ENCODE data around the gene DMTF1.
"Not testable (repeated sequence)": the region's sequence is repeated elsewhere in the genome, so short reads cannot be mapped to it uniquely, and the experiment has no call there.

The DMTF1 gene

GRCh38 chr7:87152112-87152896 lies at the start of gene DMTF1:
DMTF1 (plus strand) TSS chr7:87152453; CDS start chr7:87164942, 12,489 bp downstream.
- DNase-seq (ENCODE audit: low read depth), result peak; percentile 80

GRCh38 chr7:87105401-87105800 lies 46.9 kb upstream of the DMTF1 start:
- DNase-seq (ENCODE audit: low read depth), result no peak

- DNase-seq (ENCODE audit: low read depth), result no peak
Observed at GRCh38 chr7:87106974-87107612, 45.2 kb upstream of the DMTF1 start.

GRCh38 chr7:87107949-87108776 lies 44.1 kb upstream of the DMTF1 start:
- no peak for DNase-seq (ENCODE audit: low read depth)

- no peak for DNase-seq (ENCODE audit: low read depth)
Observed at GRCh38 chr7:87110778-87111177, 41.5 kb upstream of the DMTF1 start.

- no peak for DNase-seq (ENCODE audit: low read depth)
Observed at GRCh38 chr7:87111877-87112276, 40.4 kb upstream of the DMTF1 start.

GRCh38 chr7:87113077-87113476 lies 39.2 kb upstream of the DMTF1 start:
- no peak for DNase-seq (ENCODE audit: low read depth)

- not testable (repeated sequence) for DNase-seq (ENCODE audit: low read depth)
Observed at GRCh38 chr7:87113904-87114303, 38.3 kb upstream of the DMTF1 start.

GRCh38 chr7:87115772-87116171 lies 36.5 kb upstream of the DMTF1 start:
- not testable (repeated sequence) for DNase-seq (ENCODE audit: low read depth)

- DNase-seq (ENCODE audit: low read depth), result no peak
Observed at GRCh38 chr7:87116315-87116714, 35.9 kb upstream of the DMTF1 start.

GRCh38 chr7:87119581-87119980 lies 32.7 kb upstream of the DMTF1 start:
- DNase-seq (ENCODE audit: low read depth), result no peak

GRCh38 chr7:87123105-87123504 lies 29.1 kb upstream of the DMTF1 start:
- no peak for DNase-seq (ENCODE audit: low read depth)

- no peak for DNase-seq (ENCODE audit: low read depth)
Observed at GRCh38 chr7:87127019-87127418, 25.2 kb upstream of the DMTF1 start.

- DNase-seq (ENCODE audit: low read depth), result no peak
Observed at GRCh38 chr7:87128861-87129267, 23.4 kb upstream of the DMTF1 start.

GRCh38 chr7:87129332-87129731 lies 22.9 kb upstream of the DMTF1 start:
- DNase-seq (ENCODE audit: low read depth), result no peak

GRCh38 chr7:87129848-87130247 lies 22.4 kb upstream of the DMTF1 start:
- no peak for DNase-seq (ENCODE audit: low read depth)

- DNase-seq (ENCODE audit: low read depth), result no peak
Observed at GRCh38 chr7:87131771-87132170, 20.5 kb upstream of the DMTF1 start.

- DNase-seq (ENCODE audit: low read depth), result no peak
Observed at GRCh38 chr7:87137271-87137670, 15.0 kb upstream of the DMTF1 start.

- no peak for DNase-seq (ENCODE audit: low read depth)
Observed at GRCh38 chr7:87139514-87139913, 12.7 kb upstream of the DMTF1 start.

- no peak for DNase-seq (ENCODE audit: low read depth)
Observed at GRCh38 chr7:87140271-87140748, 11.9 kb upstream of the DMTF1 start.

GRCh38 chr7:87144173-87144657 lies 8.0 kb upstream of the DMTF1 start:
- no peak for DNase-seq (ENCODE audit: low read depth)

GRCh38 chr7:87146740-87147386 lies 5.4 kb upstream of the DMTF1 start:
- DNase-seq (ENCODE audit: low read depth), result no peak

Data from stimulated activated CD8-positive, alpha-beta memory T cell treated with anti-CD3 and anti-CD28 coated beads, Interleukin-12 subunit alpha, Interleukin-12 subunit beta, amount 100 ng/mL, for 4 hours (primary cell).